Central memory CD4-positive, alpha-beta T cell (primary cell): ENCODE data around the gene RPUSD4.
"Not testable (repeated sequence)": the region's sequence is repeated elsewhere in the genome, so short reads cannot be mapped to it uniquely, and the experiment has no call there.

ENCODE experiments used
- DNase-seq: peaks from one replicate; pipeline ENCODE4 v3.0.0; 2022
- total RNA-seq, 3 experiments: gene quantifications; one replicate each; lab custom pipeline; 2026; lab: John Stamatoyannopoulos, UW

Gene RPUSD4, protein sequence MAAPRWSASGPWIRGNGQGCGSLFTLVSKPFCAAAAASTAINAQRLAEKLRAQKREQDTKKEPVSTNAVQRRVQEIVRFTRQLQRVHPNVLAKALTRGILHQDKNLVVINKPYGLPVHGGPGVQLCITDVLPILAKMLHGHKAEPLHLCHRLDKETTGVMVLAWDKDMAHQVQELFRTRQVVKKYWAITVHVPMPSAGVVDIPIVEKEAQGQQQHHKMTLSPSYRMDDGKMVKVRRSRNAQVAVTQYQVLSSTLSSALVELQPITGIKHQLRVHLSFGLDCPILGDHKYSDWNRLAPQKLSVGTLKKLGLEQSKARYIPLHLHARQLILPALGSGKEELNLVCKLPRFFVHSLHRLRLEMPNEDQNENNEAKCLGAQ
- 28.2 to 73.3 (median 47.9) reads per million in 3 experiments for total RNA-seq

DNA sequence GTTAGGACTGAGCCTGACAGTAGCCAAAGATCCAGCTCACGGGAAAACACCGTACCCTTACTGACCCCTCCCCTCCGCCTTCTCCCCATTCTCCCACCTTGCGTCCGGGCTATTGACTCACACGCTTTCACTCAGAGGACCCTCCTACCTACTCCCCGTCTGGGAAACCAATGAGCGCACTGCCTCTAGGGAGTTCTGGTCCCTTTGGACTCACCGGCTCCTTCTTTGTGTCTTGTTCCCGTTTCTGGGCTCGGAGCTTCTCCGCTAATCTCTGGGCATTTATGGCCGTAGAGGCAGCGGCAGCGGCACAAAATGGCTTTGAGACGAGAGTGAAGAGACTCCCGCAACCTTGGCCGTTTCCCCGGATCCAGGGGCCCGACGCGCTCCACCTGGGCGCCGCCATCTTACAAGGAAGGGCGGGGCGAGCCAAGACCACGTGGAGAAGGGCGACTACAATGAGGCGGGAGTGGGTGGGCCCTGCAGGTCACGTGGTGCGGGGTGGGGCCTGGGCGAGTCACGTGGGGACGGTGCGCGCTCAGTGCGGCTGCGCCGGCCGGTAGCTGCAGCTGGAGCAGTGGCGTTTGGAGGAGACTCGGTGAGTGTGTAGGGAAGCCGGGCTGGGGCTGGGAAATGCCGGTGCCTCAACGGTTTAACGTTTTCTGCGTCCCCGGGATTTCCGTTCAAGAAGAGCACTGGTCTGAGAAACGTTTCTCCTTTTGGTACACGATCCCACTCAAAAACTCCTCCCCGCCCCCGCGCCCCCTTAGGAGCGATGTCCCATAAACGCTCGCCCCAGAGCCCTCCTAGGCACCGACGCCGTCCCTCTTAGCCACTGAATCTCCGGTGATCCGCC, at the start of gene RPUSD4, which contains the start of gene FAM118B:
RPUSD4 (minus strand) TSS at position 415 of the 853 bp plus-strand sequence; CDS start at position 403, 12 bp downstream.
FAM118B (plus strand) TSS at position 547 of the 853 bp plus-strand sequence. CDS start 23,220 bp downstream, outside the sequence.
- DNase-seq: peak; percentile 97

DNA sequence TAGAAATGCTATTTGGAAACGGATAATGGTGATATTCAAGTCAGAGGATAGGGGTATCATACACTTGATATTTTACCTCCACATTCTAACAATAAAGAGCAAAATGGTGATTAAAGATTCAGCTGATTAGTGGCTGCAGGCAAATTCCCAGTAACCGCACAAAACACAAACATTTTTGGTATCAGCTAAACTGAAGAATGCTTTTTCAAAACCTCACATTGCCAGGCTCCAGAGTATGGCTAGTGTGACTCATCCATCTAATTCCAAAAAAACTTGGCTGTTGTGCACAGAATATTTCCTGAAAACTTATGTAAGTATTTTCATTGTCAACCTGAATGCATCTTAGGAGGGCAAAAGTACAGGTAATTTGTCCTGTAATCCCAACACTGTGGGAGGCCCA, 46.3 kb upstream of the RPUSD4 start:
- DNase-seq: no peak

DNA sequence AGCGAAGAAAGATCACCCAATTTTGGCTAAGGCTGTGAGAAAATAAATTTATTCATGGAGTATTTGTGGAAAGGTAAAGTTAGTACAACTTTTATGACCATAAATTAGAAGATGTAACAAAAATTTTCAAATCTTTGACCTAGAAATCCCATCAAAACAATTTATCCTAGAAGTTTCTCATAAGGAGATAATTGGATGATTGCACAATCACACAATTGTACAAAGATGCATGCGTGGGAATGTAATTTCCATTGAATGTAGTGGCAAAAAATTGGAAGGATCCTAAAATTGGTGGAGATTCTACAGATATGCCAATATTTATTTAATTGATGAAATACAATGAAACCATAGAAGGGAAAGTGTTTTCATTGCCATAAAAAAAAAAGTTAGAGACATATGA, 45.7 kb upstream of the RPUSD4 start:
- no peak for DNase-seq

DNA sequence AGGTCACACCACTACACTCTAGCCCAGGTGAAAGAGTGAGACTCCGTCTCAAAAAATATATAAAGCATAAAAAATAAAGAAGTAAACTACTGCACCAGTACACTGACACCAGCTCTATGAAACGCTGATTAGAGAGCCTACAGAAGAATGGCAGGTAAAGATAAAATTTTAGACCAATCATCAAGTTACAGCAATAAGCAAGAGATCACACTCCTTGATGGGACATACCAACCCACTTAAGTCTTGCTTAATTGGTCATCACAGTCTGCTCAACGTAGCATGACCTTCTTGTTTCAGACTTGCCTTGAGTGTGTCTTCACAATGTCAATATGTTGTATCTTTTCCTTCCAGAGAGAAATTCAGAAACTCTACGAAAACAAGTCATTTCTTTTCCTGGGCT, 44.8 kb upstream of the RPUSD4 start:
- DNase-seq: no peak

DNA sequence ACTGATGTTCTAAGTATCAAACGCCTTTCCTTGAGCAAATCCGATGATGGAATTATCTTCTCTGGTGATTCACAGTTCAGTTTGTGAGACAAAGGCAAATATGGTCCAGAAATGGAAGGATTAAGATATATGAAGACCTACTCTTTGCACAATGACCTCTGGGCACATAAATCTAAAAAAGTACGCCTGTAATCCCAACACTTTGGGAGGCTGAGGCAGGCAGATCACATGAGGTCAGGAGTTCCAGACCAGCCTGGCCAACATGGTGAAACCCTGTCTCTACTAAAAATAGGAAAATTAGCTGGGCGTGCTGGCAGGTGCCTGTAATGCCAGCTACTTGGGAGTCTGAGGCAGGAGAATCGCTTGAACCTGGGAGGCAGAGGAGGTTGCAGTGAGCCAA, 44.1 kb upstream of the RPUSD4 start:
- DNase-seq: not testable (repeated sequence)

DNA sequence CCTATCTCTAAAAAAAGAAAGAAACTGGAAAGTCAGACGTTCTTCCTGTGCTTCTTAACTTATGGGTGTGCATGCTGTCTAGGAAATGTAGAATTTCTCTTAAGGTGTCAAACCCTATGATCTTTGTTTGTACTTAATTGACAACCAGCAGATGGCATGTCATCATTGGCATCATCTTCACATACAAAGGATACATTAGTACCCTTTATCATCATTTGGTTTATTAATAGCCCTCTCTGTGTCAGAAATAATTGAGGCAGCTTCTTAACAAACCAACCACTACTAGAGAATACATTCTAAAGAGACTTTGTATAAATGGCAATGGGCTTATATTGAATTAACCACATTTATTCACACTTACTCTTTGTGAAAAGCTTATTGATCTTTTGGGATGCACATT, 43.4 kb upstream of the RPUSD4 start:
- no peak for DNase-seq

DNA sequence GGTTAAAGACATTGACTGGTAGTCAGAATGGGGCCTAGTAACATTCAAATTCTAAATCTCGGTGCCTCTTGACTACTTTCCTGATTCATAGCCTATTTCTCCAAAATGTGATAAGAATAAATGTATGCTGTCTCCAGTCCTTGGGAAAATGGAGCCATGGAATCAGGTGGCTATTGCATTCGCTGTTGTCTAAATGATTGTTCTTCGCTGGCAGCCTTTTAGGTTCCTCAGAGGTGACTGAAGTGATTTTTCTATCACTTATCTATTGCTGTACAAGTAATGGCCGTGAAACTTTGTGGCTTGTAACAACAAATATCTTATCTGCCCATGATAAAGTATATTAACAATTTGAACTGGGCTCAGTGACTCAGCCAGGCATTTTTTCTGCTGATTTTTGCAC, 41.8 kb upstream of the RPUSD4 start:
- no peak for DNase-seq

DNA sequence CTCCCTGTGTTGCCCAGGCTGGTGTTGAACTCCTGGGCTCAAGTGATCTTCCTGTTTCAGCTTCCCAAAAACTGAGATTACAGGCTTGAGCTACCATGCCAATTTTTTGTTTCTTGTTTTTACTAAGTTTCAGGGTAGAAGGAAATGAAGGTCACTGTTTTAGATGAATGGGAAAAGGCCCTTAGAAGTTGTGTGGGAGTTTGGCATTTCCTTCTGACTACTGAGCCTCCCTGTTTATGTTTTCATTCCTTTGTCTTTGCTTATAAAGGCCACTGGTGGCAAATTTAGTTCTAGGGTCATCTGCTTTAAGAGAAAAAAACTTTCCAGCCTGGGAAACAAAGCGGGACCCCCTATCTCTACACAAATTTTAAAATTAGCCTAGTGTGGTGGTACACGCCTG, 35.2 kb upstream of the RPUSD4 start:
- DNase-seq: no peak

DNA sequence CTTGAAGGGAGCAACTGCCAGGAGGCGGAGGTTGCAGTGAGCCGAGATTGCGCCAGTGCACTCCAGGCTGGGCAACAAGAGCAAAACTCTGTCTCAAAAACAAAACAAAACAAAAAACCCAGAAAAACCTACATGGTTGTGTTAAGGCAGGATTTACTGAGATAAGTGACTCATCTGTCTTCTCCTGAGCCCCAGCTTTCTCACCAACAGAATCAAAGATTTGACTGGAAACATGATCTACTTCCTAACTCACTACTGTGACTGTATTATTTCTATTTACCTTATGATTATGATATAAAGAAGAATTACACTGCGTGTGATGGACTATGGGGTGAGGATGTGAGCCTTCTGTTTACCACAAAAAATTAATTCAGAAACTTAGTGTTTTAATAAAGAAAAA, 21.9 kb upstream of the RPUSD4 start:
- no peak for DNase-seq

DNA sequence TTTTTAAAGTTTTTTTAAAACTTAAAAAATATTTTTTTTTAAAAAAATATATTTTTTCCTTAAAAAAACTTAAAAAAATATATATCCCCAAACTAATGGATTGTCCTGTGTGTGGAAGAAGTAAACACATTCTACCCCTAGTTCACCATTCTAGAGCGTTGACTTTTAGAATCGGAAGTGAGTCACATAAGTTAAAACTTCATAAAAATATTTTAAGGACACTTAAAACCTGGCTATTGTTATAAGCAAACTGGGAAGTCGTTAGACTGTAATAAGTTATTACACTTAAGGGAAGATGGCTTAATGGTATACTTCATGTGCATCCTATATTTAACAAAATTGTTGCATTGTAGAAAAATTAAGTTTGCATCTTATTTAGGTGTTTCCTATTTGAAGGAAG, 21.2 kb upstream of the RPUSD4 start:
- no peak for DNase-seq

DNA sequence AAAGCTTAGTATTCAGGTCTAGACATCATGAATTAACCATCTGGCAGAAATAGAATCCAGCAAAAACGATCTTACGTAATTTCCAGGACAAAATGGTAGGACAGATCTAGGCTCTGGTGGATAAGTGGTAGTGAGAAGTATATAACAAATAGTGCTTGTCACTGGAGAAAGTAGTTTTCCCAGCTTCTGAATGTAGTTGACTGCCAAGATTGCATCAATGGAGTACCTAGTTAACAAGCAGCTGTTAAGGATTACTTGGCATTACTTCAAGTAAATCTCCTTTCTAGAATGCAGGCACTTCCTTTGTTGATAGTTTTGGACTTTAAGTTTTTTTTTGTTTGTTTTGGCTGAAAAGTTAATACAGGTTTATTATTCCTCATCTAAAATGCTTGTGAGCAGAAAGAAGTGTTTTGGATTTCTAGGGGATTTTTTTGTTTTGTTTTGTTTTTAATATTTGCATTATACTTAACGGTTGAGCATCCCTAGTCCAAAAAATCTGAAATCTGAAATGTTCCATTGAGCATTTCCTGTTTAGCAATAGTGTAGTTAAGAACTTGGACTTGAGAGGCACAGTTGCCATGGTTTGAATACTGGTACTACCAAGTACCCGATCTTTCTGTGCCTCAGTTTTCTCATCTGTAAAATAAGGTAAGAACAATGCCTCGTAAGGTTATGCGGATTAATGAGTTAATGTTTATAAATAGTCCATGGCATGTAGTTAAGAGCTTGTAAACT, 20.4 kb upstream of the RPUSD4 start:
- no peak for DNase-seq

DNA sequence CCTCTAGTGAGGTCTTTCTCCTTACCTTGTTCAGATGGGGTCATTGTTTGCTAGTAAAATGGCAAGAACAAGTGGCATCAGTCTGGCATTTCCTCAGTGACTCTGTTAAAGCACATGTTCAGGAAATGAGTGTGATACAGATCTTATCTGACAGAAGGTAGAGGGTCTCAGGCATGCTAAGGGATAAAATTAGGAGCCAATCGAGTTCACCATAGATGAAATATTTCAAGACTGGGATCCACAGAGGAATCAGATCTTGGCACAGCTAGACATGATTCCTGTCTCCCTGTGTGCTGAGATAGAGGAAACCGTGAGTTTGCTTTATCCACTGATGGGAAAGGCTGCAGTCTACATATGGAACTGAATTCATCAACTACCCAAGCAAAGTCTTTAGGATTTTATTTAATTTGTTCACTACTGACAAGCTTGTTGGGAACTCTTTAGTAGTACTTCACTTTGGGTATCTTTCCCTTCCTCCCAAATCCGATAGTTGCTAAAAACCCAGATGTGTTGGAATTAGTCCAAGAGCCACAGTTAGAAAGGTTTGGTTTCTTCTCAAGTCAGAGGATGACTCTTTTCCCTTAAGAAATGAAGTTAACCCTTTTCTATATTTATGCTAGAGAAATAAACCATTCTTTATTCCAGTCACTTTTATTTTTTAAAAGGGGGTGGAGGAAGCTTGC, 18.5 kb upstream of the RPUSD4 start:
- DNase-seq: no peak

DNA sequence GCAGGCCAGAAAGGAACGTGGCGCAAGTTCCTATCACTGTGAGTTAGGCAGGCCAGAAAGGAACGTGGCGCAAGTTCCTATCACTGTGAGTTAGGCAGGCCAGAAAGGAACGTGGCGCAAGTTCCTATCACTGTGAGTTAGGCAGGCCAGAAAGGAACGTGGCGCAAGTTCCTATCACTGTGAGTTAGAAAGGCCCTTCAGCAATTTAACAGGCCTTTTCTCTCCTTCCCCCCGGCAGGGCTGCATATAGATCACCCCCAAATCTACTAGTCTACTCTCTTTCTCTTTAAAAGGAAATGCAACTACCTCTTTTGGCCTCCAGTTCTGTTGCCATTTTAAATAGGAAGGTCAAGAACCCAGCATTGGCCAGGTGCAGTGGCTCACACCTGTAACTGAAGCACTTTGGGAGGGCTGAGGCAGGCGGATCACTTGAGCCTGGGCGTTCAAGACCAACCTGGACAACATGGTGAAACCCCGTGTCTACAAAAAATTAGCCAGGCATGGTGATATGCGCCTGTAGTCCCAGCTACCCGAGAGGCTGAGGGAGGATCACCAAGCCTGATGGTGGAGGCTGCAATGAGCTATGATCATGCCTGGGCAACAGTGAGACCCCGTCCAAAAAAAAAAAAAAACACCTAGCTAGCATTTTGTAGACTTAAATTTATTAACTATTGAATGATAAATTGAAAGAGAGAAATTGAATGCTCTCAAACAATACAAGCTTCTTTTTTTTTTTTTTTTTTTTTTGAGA, 15.1 kb upstream of the RPUSD4 start:
- DNase-seq: no peak

DNA sequence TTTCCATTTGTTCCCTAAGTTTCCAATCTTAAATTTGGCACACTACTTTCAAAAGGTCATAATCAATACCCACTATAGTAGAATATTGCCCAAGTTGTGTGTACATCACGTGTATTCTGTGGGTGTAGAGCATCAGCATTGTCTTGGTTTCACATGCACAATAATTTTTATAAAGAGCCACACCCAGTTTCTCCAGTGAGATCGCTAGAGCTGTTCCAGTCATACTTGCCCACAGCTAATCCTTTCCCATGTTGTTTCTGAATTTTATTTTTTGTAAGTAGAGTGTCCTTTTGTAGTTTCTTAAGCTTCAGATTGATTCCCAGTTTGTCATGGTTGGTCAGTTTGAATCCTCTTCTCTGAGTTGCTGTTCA, 13.8 kb upstream of the RPUSD4 start:
- DNase-seq: no peak

DNA sequence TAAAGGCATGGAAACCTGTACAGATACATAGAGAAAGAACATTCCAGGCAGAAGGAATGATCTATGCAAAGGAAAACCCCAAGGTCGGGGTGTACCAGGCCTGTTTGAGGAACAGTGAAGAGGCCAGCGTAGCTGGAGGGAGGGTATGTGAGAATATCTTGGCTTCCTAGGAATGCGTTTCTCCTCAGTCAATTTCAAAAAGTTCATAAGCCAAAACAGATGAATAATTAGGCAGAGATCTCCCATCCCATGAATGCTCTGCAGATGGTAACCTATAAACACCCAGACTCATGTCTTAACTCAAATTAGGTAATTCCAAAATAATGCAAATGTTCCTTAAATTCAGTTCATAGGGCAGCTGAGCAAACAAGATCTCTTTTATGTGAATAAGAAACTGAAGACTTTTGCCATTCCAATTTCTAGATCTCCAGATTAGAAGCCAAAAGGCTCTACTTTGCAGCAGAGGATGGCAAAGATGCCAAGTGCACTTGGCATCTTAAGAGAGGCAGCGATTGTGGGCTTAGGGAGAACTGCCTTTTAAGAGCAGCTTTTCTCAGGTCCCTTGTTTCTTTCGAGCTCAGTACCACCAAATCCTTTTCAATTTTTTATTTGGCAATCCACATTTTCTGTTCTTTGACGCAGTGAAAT, 13.3 kb upstream of the RPUSD4 start:
- no peak for DNase-seq

DNA sequence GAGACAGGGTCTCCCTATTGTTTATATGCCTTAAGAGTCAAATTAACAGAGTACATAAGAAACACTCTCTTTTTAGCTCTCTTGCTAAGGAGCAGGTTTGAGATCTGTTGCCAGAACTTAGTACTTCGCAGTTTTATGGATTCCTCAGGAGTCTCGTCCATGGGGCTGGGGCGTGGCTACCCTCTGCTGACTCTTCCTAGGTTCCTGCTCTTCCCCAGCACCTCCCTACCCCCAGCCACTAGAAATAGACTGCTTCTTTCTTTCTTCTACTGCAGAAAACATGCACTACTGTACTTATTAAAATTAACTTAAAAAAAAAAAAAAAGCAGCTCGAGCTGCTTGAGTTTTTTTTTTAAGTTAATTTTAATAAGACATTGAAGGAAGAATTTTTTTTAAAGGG, 8.1 kb upstream of the RPUSD4 start:
- no peak for DNase-seq

DNA sequence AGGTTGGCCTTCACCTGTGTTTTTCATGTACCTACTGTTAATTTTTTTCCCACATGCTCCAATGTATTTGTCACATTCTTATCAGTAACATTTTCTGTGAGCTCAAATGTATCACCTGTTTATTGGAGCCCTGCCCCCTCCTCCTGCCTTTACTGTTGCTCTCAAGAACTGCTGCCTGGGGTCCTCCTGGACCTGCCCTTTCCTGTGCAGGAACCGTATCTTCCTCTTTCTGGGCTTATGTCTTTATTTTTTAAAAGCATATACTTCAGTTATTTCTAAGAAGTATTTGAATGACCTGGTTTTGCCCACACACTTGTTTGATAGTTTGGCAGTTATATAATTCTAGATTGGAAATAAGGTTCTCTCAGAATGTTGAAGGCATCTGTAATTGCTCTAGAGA, 6.0 kb upstream of the RPUSD4 start:
- no peak for DNase-seq

DNA sequence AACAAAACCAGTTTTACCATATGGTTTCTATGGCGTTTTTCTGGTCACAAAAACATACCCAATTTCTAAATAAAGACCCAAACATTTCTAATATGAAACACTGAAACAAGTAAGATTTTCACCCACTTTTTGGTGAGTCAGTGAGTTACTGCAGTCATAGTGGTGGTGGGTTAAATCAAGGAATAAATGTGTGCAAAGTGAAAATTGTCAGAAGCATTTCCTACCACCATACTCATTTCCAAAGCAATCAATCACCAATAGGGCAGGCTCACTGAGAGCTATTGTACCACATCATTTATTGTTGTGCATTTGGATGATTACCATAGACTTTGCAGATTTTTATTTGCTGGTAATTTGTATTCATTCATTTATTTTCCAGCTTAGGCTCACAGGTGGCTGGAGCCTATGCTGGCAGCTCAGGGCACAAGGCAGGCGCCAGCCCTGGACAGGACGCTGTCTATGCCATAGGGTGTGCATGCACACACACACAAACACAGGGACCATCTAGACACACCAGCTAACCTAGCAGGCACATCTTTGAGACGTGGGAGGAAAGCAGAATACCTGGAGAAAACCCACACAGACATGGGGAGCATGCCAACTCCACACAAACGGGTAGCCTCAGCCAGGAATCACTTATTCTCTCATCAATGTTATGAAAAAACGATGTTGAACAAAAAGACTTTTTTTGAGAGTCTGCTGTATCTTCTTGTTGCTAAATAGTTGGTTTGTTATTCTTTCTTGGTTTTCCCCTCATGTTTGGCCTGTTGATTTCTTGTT, 5.3 kb upstream of the RPUSD4 start:
- no peak for DNase-seq

DNA sequence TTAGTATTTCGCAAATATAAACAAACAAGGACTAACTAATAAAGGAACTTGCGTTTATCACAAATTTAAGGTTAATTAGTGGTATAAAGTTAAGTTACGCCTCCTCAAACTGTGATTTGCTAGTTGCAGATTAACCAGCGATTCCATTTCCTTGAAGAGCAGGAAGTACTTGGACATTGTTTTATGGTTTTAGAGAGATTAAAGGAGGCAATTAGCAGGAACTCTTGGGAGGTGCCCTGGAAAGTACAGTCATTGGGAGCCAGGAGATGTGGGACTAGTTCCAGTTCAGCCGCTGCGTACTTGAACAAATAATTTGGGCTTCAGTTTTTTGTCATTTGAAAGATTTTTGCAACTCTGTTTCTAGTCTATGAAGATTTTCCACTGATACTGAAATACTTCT, 3.4 kb upstream of the RPUSD4 start:
- DNase-seq: no peak

DNA sequence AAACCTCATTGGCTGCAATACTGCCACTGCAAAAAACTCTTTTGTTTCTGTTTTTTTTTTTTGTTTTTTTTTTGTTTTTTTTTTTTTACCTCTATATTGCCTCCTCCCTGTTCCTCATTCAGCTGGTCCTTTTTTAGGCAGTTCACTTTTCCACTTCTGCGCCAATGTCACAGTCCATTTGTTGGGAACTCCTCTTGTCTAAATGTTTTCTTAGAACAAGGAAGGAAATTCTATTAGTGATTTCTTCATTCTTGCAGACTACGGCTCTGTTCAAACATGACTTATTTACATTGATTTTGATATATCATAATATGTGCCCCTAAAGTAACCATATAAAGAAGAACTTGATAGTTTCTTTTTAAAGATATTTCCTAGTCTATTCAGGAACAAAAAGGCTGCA, 3.0 kb upstream of the RPUSD4 start:
- no peak for DNase-seq
